NAMALWA (cell line): ENCODE results near the gene OVOL2.

Experiments
- DNase-seq: peaks from one replicate; pipeline ENCODE4 v3.0.0-alpha.2; 2015; ENCODE audit warnings: low spot score

The OVOL2 gene

GRCh38 chr20:18012901-18013300 is 44.8 kb downstream of the OVOL2 start:
- no peak for DNase-seq

GRCh38 chr20:18011951-18012645 is 45.6 kb downstream of the OVOL2 start:
- DNase-seq, result no peak

GRCh38 chr20:18011482-18011881 is 46.2 kb downstream of the OVOL2 start:
- DNase-seq, result no peak

- no peak for DNase-seq
Measured at GRCh38 chr20:18009116-18009515, 48.6 kb downstream of the OVOL2 start.

GRCh38 chr20:18007534-18008292 is 50.0 kb downstream of the OVOL2 start:
- DNase-seq, result no peak

- DNase-seq, result no peak
Measured at GRCh38 chr20:18006684-18007083, 51.0 kb downstream of the OVOL2 start.

GRCh38 chr20:18005990-18006364 is 51.7 kb downstream of the OVOL2 start:
- DNase-seq, result no peak

- DNase-seq, result no peak
Measured at GRCh38 chr20:18005170-18005989, 52.3 kb downstream of the OVOL2 start.

- DNase-seq, result no peak
Measured at GRCh38 chr20:18004384-18005031, 53.2 kb downstream of the OVOL2 start.

GRCh38 chr20:18003897-18004296 is 53.8 kb downstream of the OVOL2 start:
- DNase-seq, result no peak

- no peak for DNase-seq
Measured at GRCh38 chr20:18001131-18001921, 56.4 kb downstream of the OVOL2 start.

GRCh38 chr20:17999566-17999965 is 58.1 kb downstream of the OVOL2 start:
- DNase-seq, result no peak

GRCh38 chr20:17998446-17998845 is 59.3 kb downstream of the OVOL2 start:
- DNase-seq, result no peak

- peak; percentile 84 for DNase-seq
Measured at GRCh38 chr20:17995967-17996819, 61.5 kb downstream of the OVOL2 start.

GRCh38 chr20:17993546-17993945 is 64.2 kb downstream of the OVOL2 start:
- DNase-seq, result no peak

GRCh38 chr20:17992847-17993513 is 64.7 kb downstream of the OVOL2 start:
- DNase-seq, result no peak

GRCh38 chr20:17992224-17992637 is 65.5 kb downstream of the OVOL2 start:
- DNase-seq, result no peak

GRCh38 chr20:17990278-17990972 is 67.3 kb downstream of the OVOL2 start:
- DNase-seq, result no peak

- no peak for DNase-seq
Measured at GRCh38 chr20:17987988-17988387, 69.7 kb downstream of the OVOL2 start.
